ENCODE results near the gene STAG1. TPM values are rescaled to one million over a fixed set of nuclear protein-coding genes. Genes with fewer than 3 reads are reported as not detected.
A peak's percentile ranks its signal among the peaks of the same experiment; 100 is the strongest.

The STAG1 gene
- total and polyA plus RNA-seq, 2 of the 13 experiments (the other 11 are each of a cell fraction or from before 2014, with no cell fraction given): 6.2 to 25.9 TPM

- TF ChIP-seq ZBTB10 (CRISPR knock-in tag; IDR thresholded peaks at IDR 0.05; ENCODE audit: borderline replicate concordance) (0 out of 2 replicates have a peak, but pooled peaks have one; percentile 31), ZNF850 (CRISPR knock-in tag; conservative IDR thresholded peaks at IDR 0.05) (no peak), KDM2A (CRISPR knock-in tag; IDR thresholded peaks at IDR 0.05; ENCODE audit: borderline replicate concordance, low read depth) (peak; percentile 48; the same call in 1 of the 2 replicates), STAT6 (CRISPR knock-in tag; IDR thresholded peaks at IDR 0.05; ENCODE audit: borderline replicate concordance) (peak; percentile 54; the same call in 1 of the 2 replicates), TBX3 (IDR thresholded peaks at IDR 0.05; ENCODE audit: borderline replicate concordance) (peak; percentile 76), RARA (CRISPR knock-in tag; IDR thresholded peaks at IDR 0.05) (peak; percentile 96), MZF1 (CRISPR knock-in tag; IDR thresholded peaks at IDR 0.05; ENCODE audit: borderline replicate concordance) (no peak), GFI1 (CRISPR knock-in tag; IDR thresholded peaks at IDR 0.05; ENCODE audit: borderline replicate concordance) (peak; percentile 85), ZBTB49 (CRISPR knock-in tag; IDR thresholded peaks at IDR 0.05; ENCODE audit: borderline replicate concordance) (no peak), JUNB (CRISPR knock-in tag; IDR thresholded peaks at IDR 0.05; ENCODE audit: borderline replicate concordance) (peak; percentile 20; the same call in 1 of the 2 replicates), THRA (CRISPR knock-in tag; IDR thresholded peaks at IDR 0.05; ENCODE audit: borderline replicate concordance) (peak; percentile 98), NR2C2 (CRISPR knock-in tag; IDR thresholded peaks at IDR 0.05; ENCODE audit: borderline replicate concordance) (peak; percentile 92), ZNF503 (CRISPR knock-in tag; IDR thresholded peaks at IDR 0.05) (peak; percentile 84), ZNF788 (CRISPR knock-in tag; IDR thresholded peaks at IDR 0.05; ENCODE audit: borderline replicate concordance) (peak; percentile 68; the same call in 1 of the 2 replicates), HMG20A (CRISPR knock-in tag; IDR thresholded peaks at IDR 0.05; ENCODE audit: borderline replicate concordance) (peak; percentile 88), STAG1 (CRISPR knock-in tag; IDR thresholded peaks at IDR 0.05) (peak; percentile 20; the same call in 1 of the 2 replicates)
These were observed 253.2 kb downstream of the STAG1 start (continued) for GRCh38 chr3:136498919-136499447.

Measured in HepG2 (cell line).